Measurements from ENCODE around the gene PRRC2B.

Gene PRRC2B

GRCh38 chr9:131473891-131474290 is 80.0 kb downstream of the PRRC2B start:
- DNase-seq: no peak

GRCh38 chr9:131474711-131475110 is 80.8 kb downstream of the PRRC2B start:
- no peak for DNase-seq

- DNase-seq: no peak
These were observed 81.4 kb downstream of the PRRC2B start for GRCh38 chr9:131475111-131475955.

- no peak for DNase-seq
These were observed 82.3 kb downstream of the PRRC2B start for GRCh38 chr9:131475956-131476776.

- no peak for DNase-seq
These were observed 83.0 kb downstream of the PRRC2B start for GRCh38 chr9:131476777-131477345.

- no peak for DNase-seq
These were observed 83.5 kb downstream of the PRRC2B start for GRCh38 chr9:131477367-131477766.

- no peak for DNase-seq
These were observed 84.0 kb downstream of the PRRC2B start for GRCh38 chr9:131477816-131478419.

GRCh38 chr9:131478421-131478868 is 84.6 kb downstream of the PRRC2B start:
- DNase-seq: no peak

GRCh38 chr9:131478911-131479310 is 85.0 kb downstream of the PRRC2B start:
- DNase-seq: no peak

- no peak for DNase-seq
These were observed 86.4 kb downstream of the PRRC2B start for GRCh38 chr9:131480258-131480657.

- no peak for DNase-seq
These were observed 87.8 kb downstream of the PRRC2B start for GRCh38 chr9:131481441-131482342.

- DNase-seq: no peak
These were observed 88.6 kb downstream of the PRRC2B start for GRCh38 chr9:131482343-131483006.

- DNase-seq: no peak
These were observed 89.6 kb downstream of the PRRC2B start for GRCh38 chr9:131483319-131484050.

- no peak for DNase-seq
These were observed 90.2 kb downstream of the PRRC2B start for GRCh38 chr9:131484051-131484445.

- no peak for DNase-seq
These were observed 90.8 kb downstream of the PRRC2B start for GRCh38 chr9:131484560-131485185.

GRCh38 chr9:131485206-131485605 is 91.3 kb downstream of the PRRC2B start:
- DNase-seq: no peak

- no peak for DNase-seq
These were observed 92.0 kb downstream of the PRRC2B start for GRCh38 chr9:131485728-131486422.

- DNase-seq: no peak
These were observed 93.1 kb downstream of the PRRC2B start for GRCh38 chr9:131487001-131487400.

GRCh38 chr9:131487621-131488031 is 93.7 kb downstream of the PRRC2B start:
- no peak for DNase-seq

GRCh38 chr9:131490514-131490913 is 96.6 kb downstream of the PRRC2B start:
- DNase-seq: no peak
